ENCODE data around the gene FTO.

GRCh38 chr16:53894686-53895085, 190.7 kb downstream of the FTO start:
- no peak for TF ChIP-seq CTCF (IDR thresholded peaks at IDR 0.05; ENCODE audit: low read length)
- no peak for TF ChIP-seq EZH2 (optimal IDR thresholded peaks at IDR 0.05; ENCODE audit: low read depth, low read length)
